Ecto neural progenitor cell (in vitro differentiated cells): ENCODE measurements around the gene RAD51B.
"Not testable (repeated sequence)": the region's sequence is repeated elsewhere in the genome, so short reads cannot be mapped to it uniquely, and the experiment has no call there.

ENCODE experiments used
- DNase-seq: peaks from one replicate; pipeline ENCODE4 v3.0.0-alpha.2; 2018; ENCODE audit warnings: low spot score

The RAD51B gene

GRCh38 chr14:67949771-67950170 lies 130.2 kb downstream of the RAD51B start:
- DNase-seq: no peak

- no peak for DNase-seq
Measured at GRCh38 chr14:67950386-67950785, 130.8 kb downstream of the RAD51B start.

GRCh38 chr14:67951529-67952135 lies 132.1 kb downstream of the RAD51B start:
- DNase-seq: no peak

GRCh38 chr14:67952381-67952780 lies 132.8 kb downstream of the RAD51B start:
- no peak for DNase-seq

- no peak for DNase-seq
Measured at GRCh38 chr14:67952786-67953185, 133.2 kb downstream of the RAD51B start.

- DNase-seq: no peak
Measured at GRCh38 chr14:67955261-67955660, 135.7 kb downstream of the RAD51B start.

GRCh38 chr14:67957946-67958345 lies 138.4 kb downstream of the RAD51B start:
- DNase-seq: no peak

- no peak for DNase-seq
Measured at GRCh38 chr14:67961676-67962075, 142.1 kb downstream of the RAD51B start.

GRCh38 chr14:67962215-67962644 lies 142.7 kb downstream of the RAD51B start:
- DNase-seq: no peak

GRCh38 chr14:67963545-67963944 lies 144.0 kb downstream of the RAD51B start:
- no peak for DNase-seq

GRCh38 chr14:67963960-67964812 lies 144.6 kb downstream of the RAD51B start:
- DNase-seq: no peak

GRCh38 chr14:67965696-67966095 lies 146.1 kb downstream of the RAD51B start:
- DNase-seq: no peak

GRCh38 chr14:67967206-67967605 lies 147.6 kb downstream of the RAD51B start:
- no peak for DNase-seq

- not testable (repeated sequence) for DNase-seq
Measured at GRCh38 chr14:67967970-67968369, 148.4 kb downstream of the RAD51B start.

- DNase-seq: no peak
Measured at GRCh38 chr14:67970923-67971322, 151.3 kb downstream of the RAD51B start.

GRCh38 chr14:67971627-67972625 lies 152.3 kb downstream of the RAD51B start:
- DNase-seq: no peak

- DNase-seq: no peak
Measured at GRCh38 chr14:67973436-67973835, 153.9 kb downstream of the RAD51B start.

GRCh38 chr14:67975470-67975869 lies 155.9 kb downstream of the RAD51B start:
- DNase-seq: no peak

- DNase-seq: no peak
Measured at GRCh38 chr14:67977434-67978034, 158.0 kb downstream of the RAD51B start.

- no peak for DNase-seq
Measured at GRCh38 chr14:67978749-67979148, 159.2 kb downstream of the RAD51B start.

GRCh38 chr14:67982711-67983608 lies 163.4 kb downstream of the RAD51B start:
- DNase-seq: no peak
